Activated T-cell treated with anti-CD3 and anti-CD28 coated beads for 24 hours (primary cell): Measurements from ENCODE around the gene ARID1B.

ENCODE experiments used
- DNase-seq: peaks from one replicate; pipeline ENCODE4 v3.0.0-alpha.2; 2020; ENCODE audit warnings: low read depth

ARID1B gene

GRCh38 chr6:156791320-156791850 is 14.2 kb downstream of the ARID1B start:
- peak; percentile 22 for DNase-seq

- DNase-seq = no peak
Measured at GRCh38 chr6:156793200-156793599, 16.0 kb downstream of the ARID1B start.

GRCh38 chr6:156794546-156795354 is 17.6 kb downstream of the ARID1B start:
- no peak for DNase-seq

GRCh38 chr6:156795825-156796224 is 18.6 kb downstream of the ARID1B start:
- DNase-seq = no peak

- DNase-seq = no peak
Measured at GRCh38 chr6:156796627-156797026, 19.4 kb downstream of the ARID1B start.

- DNase-seq = no peak
Measured at GRCh38 chr6:156797901-156798735, 20.9 kb downstream of the ARID1B start.

- no peak for DNase-seq
Measured at GRCh38 chr6:156801712-156802111, 24.5 kb downstream of the ARID1B start.

GRCh38 chr6:156803353-156803752 is 26.2 kb downstream of the ARID1B start:
- no peak for DNase-seq

GRCh38 chr6:156804402-156804801 is 27.2 kb downstream of the ARID1B start:
- no peak for DNase-seq

GRCh38 chr6:156806155-156806554 is 29.0 kb downstream of the ARID1B start:
- no peak for DNase-seq

- no peak for DNase-seq
Measured at GRCh38 chr6:156807028-156807427, 29.9 kb downstream of the ARID1B start.

GRCh38 chr6:156807795-156808194 is 30.6 kb downstream of the ARID1B start:
- no peak for DNase-seq

GRCh38 chr6:156808287-156808686 is 31.1 kb downstream of the ARID1B start:
- no peak for DNase-seq

- no peak for DNase-seq
Measured at GRCh38 chr6:156809034-156809433, 31.9 kb downstream of the ARID1B start.

GRCh38 chr6:156809446-156810178 is 32.4 kb downstream of the ARID1B start:
- DNase-seq = no peak

GRCh38 chr6:156814036-156814581 is 36.9 kb downstream of the ARID1B start:
- DNase-seq = no peak

GRCh38 chr6:156816505-156816904 is 39.3 kb downstream of the ARID1B start:
- no peak for DNase-seq

GRCh38 chr6:156820089-156820798 is 43.1 kb downstream of the ARID1B start:
- DNase-seq = no peak

GRCh38 chr6:156821707-156822106 is 44.5 kb downstream of the ARID1B start:
- no peak for DNase-seq

- no peak for DNase-seq
Measured at GRCh38 chr6:156822747-156823206, 45.6 kb downstream of the ARID1B start.

GRCh38 chr6:156824142-156824541 is 47.0 kb downstream of the ARID1B start:
- no peak for DNase-seq
